K562 (cell line): Measurements from ENCODE around the gene NRAP.

Source experiments
- NFIX ChIP-seq: fragments of 250-450 bp; sonication (Bioruptor Pico); IDR thresholded peaks from 2 replicates; pipeline ENCODE4 v1.4.0; 2020; ENCODE audit warnings: low read depth, mild to moderate bottlenecking, moderate library complexity
- STAG1 ChIP-seq: sonication (generic); formaldehyde crosslinking; IDR thresholded peaks from 2 replicates; pipeline ENCODE4 v1.5.0; 2020; ENCODE audit warnings: missing genetic modification reagents, borderline replicate concordance
- STAT5B ChIP-seq: fragments of 250-450 bp; sonication (Bioruptor Pico); IDR thresholded peaks from 2 replicates; pipeline ENCODE4 v1.8.0; 2021; ENCODE audit warnings: mild to moderate bottlenecking, inconsistent platforms
- TCF7L2 ChIP-seq: fragments of 150-350 bp; IDR thresholded peaks from 2 replicates; pipeline ENCODE4 v1.6.1; 2016; ENCODE audit warnings: low read depth, mild to moderate bottlenecking, low read length, moderate library complexity
- U2AF1 ChIP-seq: fragments of 200-400 bp; formaldehyde crosslinking; optimal IDR thresholded peaks from 2 replicates; pipeline ENCODE3; 2017; ENCODE audit warnings: mild to moderate bottlenecking, low read depth, low read length, moderate library complexity
- TF ChIP-seq, protein P1 (sequence below), 3 experiments: IDR thresholded peaks in 2 of 3; conservative IDR thresholded peaks in 1 of 3; 2 replicates each; pipeline ENCODE4 v1.5.1; 2011 to 2012; ENCODE audit warnings: low read length in 3 of 3, mild to moderate bottlenecking in 3 of 3, control low read depth in 2 of 3, improper control_type of control experiment in 1 of 3, inconsistent platforms in 1 of 3, low read depth in 1 of 3, mixed read lengths in 1 of 3, moderate library complexity in 1 of 3; ENCODE audit not compliant: insufficient read depth in 2 of 3

DNA sequence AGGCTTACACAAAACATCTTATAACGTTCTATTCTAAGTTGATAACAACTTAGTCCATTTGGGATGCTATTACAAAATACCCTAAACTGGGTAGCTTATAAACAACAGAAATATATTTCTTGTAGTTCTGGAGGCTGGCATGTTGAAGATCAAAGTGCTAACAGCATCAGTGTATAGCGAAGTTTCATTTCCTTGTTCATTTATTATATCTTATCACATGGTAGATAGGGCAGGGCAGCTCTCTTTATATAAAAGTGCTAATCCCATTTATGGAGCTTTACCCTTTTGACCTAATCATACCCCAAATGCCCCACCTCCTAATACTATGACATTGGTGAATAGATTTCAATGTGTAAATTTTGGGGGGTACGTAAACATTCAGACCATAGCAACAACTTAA, 22.2 kb upstream of the NRAP start:
- TF ChIP-seq NFIX (CRISPR knock-in tag) (no peak), TCF7L2 (no peak), STAT5B (CRISPR knock-in tag) (no peak), STAG1 (CRISPR knock-in tag) (no peak), U2AF1 (no peak)
- TF ChIP-seq, protein P1, sequence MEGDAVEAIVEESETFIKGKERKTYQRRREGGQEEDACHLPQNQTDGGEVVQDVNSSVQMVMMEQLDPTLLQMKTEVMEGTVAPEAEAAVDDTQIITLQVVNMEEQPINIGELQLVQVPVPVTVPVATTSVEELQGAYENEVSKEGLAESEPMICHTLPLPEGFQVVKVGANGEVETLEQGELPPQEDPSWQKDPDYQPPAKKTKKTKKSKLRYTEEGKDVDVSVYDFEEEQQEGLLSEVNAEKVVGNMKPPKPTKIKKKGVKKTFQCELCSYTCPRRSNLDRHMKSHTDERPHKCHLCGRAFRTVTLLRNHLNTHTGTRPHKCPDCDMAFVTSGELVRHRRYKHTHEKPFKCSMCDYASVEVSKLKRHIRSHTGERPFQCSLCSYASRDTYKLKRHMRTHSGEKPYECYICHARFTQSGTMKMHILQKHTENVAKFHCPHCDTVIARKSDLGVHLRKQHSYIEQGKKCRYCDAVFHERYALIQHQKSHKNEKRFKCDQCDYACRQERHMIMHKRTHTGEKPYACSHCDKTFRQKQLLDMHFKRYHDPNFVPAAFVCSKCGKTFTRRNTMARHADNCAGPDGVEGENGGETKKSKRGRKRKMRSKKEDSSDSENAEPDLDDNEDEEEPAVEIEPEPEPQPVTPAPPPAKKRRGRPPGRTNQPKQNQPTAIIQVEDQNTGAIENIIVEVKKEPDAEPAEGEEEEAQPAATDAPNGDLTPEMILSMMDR (IDR thresholded peaks at IDR 0.05 in 2 of 3, conservative IDR thresholded peaks at IDR 0.05 in 1 of 3; ENCODE audit: insufficient read depth in 2 of 3, low read depth in 1 of 3, low read length in 3 of 3), result no peak
